A549 (cell line): ENCODE results near the gene OPA3. TPM values are rescaled to one million over a fixed set of nuclear protein-coding genes. Genes with fewer than 3 reads are reported as not detected.

Experiments used
- ATAC-seq, 2 experiments: fragments of 200-7000 bp in 1 of 2; fragments of >200 bp in 1 of 2; cut with Nextera tagmentation in 1 of 2; cut with Tn5 transposase in 1 of 2; 3 replicates each; pipeline versions ENCODE4 v1.8.0 to v1.9.1; 2018 to 2020; ENCODE audit warnings: mild to moderate bottlenecking in 1 of 2, moderate library complexity in 1 of 2
- CTCF ChIA-PET: fragments of 300-600 bp; sonication (Branson Sonifier 250); formaldehyde crosslinking; extraction: SDS; loops from one replicate; lab custom pipeline; 2021; ENCODE audit warnings: antibody characterized with exemption, inconsistent platforms; lab: Yijun Ruan, JAX
- POLR2A ChIA-PET: fragments of 350-600 bp; formaldehyde crosslinking; extraction: SDS; loops from one replicate; lab custom pipeline; 2021; ENCODE audit warnings: antibody characterized with exemption, inconsistent platforms; lab: Yijun Ruan, JAX
- DNase-seq, 2 experiments: peaks; one replicate each; pipeline versions ENCODE4 v3.0.0 to v3.0.0-alpha.2; 2011 to 2016; ENCODE audit warnings: low read depth in 1 of 2, low spot score in 1 of 2
- FAIRE-seq: peaks from 2 replicates; lab custom pipeline; 2011; peaks lifted over from hg19 to GRCh38; lab: Jason Lieb, UNC
- H3K27ac ChIP-seq, 2 experiments: fragments of >200 bp; sonication (Bioruptor Twin); formaldehyde crosslinking; 3 replicates each; pipeline ENCODE4 v1.5.1; 2016 to 2017
- H3K4me1 ChIP-seq: fragments of >200 bp; sonication (Bioruptor Twin); formaldehyde crosslinking; 3 replicates; pipeline ENCODE4 v1.6.1; 2016
- H3K4me2 ChIP-seq: fragments of >200 bp; sonication (Bioruptor Twin); formaldehyde crosslinking; 3 replicates; pipeline ENCODE4 v1.6.1; 2016
- H3K4me3 ChIP-seq: fragments of >200 bp; sonication (Bioruptor Twin); formaldehyde crosslinking; 3 replicates; pipeline ENCODE4 v1.5.1; 2016
- H3K9me3 ChIP-seq: fragments of >200 bp; sonication (Bioruptor Twin); formaldehyde crosslinking; 3 replicates; pipeline ENCODE4 v1.6.1; 2016
- ATOH8 ChIP-seq: fragments of 250-450 bp; sonication (Bioruptor Pico); IDR thresholded peaks from 2 replicates; pipeline ENCODE4 v1.5.0; 2020; ENCODE audit warnings: low read depth, mild to moderate bottlenecking, moderate library complexity
- BCL3 ChIP-seq: fragments of >200 bp; sonication (Bioruptor Twin); formaldehyde crosslinking; IDR thresholded peaks from 3 replicates; pipeline ENCODE4 v1.6.1; 2016
- CHD2 ChIP-seq: fragments of 150-350 bp; IDR thresholded peaks from 2 replicates; pipeline ENCODE4 v1.6.1; 2014; ENCODE audit warnings: low read length; ENCODE audit not compliant: partially characterized antibody
- CTCF ChIP-seq: fragments of >200 bp; sonication (Bioruptor Twin); formaldehyde crosslinking; IDR thresholded peaks from 3 replicates; pipeline ENCODE4 v1.5.1; 2016
- ESRRA ChIP-seq: fragments of 150-350 bp; IDR thresholded peaks from 2 replicates; pipeline ENCODE4 v1.6.1; 2014; ENCODE audit warnings: mild to moderate bottlenecking, low read length, borderline replicate concordance
- FOSB ChIP-seq: fragments of 250-450 bp; sonication (Bioruptor Pico); IDR thresholded peaks from 2 replicates; pipeline ENCODE4 v1.5.0; 2020; ENCODE audit warnings: mild to moderate bottlenecking, moderate library complexity
- GATA3 ChIP-seq: IDR thresholded peaks from 2 replicates; pipeline ENCODE4 v1.6.1; 2012; ENCODE audit warnings: borderline replicate concordance
- HDAC2 ChIP-seq: fragments of 200-600 bp; sonication (generic); IDR thresholded peaks from 2 replicates; pipeline ENCODE4 v1.6.1; 2016
- HEYL ChIP-seq: fragments of 250-450 bp; sonication (Bioruptor Pico); IDR thresholded peaks from 2 replicates; pipeline ENCODE4 v1.8.0; 2021; ENCODE audit warnings: mild to moderate bottlenecking, moderate library complexity
- HMGXB4 ChIP-seq: fragments of 250-450 bp; sonication (Bioruptor Pico); IDR thresholded peaks from 2 replicates; pipeline ENCODE4 v1.5.0; 2021; ENCODE audit warnings: mild to moderate bottlenecking, moderate library complexity, borderline replicate concordance
- MAFK ChIP-seq: fragments of 450-650 bp; IDR thresholded peaks from 2 replicates; pipeline ENCODE4 v1.6.1; 2014; ENCODE audit not compliant: partially characterized antibody
- MAZ ChIP-seq: fragments of 150-350 bp; IDR thresholded peaks from 2 replicates; pipeline ENCODE4 v1.6.1; 2014; ENCODE audit warnings: antibody characterized with exemption, low read depth, low read length, borderline replicate concordance
- NPAS2 ChIP-seq: fragments of 250-450 bp; sonication (Bioruptor Pico); IDR thresholded peaks from 2 replicates; pipeline ENCODE4 v1.8.0; 2022; ENCODE audit warnings: mild to moderate bottlenecking, moderate library complexity, borderline replicate concordance
- NR3C1 ChIP-seq: fragments of >200 bp; sonication (Bioruptor Twin); formaldehyde crosslinking; IDR thresholded peaks from 3 replicates; pipeline ENCODE4 v1.6.1; 2017
- PBX3 ChIP-seq: IDR thresholded peaks from 2 replicates; pipeline ENCODE4 v1.6.1; 2012
- PHF8 ChIP-seq: fragments of 200-600 bp; sonication (generic); IDR thresholded peaks from 2 replicates; pipeline ENCODE4 v1.6.1; 2016; ENCODE audit warnings: low read depth, mild to moderate bottlenecking, antibody characterized with exemption, moderate library complexity, borderline replicate concordance
- POLR2AphosphoS2 ChIP-seq: conservative IDR thresholded peaks from 2 replicates; pipeline ENCODE4 v1.6.1; 2012; ENCODE audit warnings: low read length, improper control_type of control experiment, inconsistent platforms
- RNF2 ChIP-seq: fragments of 200-600 bp; sonication (generic); IDR thresholded peaks from 2 replicates; pipeline ENCODE4 v1.6.1; 2016; ENCODE audit warnings: low read depth, mild to moderate bottlenecking, antibody characterized with exemption, moderate library complexity, borderline replicate concordance
- SREBF2 ChIP-seq: fragments of 450-650 bp; IDR thresholded peaks from 2 replicates; pipeline ENCODE4 v1.6.1; 2014; ENCODE audit warnings: mild to moderate bottlenecking, moderate library complexity
- TFCP2L1 ChIP-seq: fragments of 250-450 bp; sonication (Bioruptor Pico); IDR thresholded peaks from 2 replicates; pipeline ENCODE4 v1.5.0; 2021; ENCODE audit warnings: mild to moderate bottlenecking
- WGBS: methylation state at CpG from one replicate; pipeline ENCODE4 v1.1.6; 2017; ENCODE audit errors: missing lambda C conversion rate; 5-methylcytosine and 5-hydroxymethylcytosine counted together
- polyA plus RNA-seq, 4 experiments: library from polyadenylated mRNA; depleted of rRNA in 3 of 4; stranded (reverse); fragments of >200 nt; fragmentation: RNase III in 1 of 4; extraction: RNeasy Plus Mini Kit Qiagen cat#74134 plus additional on column Dnase treatment in 1 of 4; gene quantifications; 2 replicates in 3 of 4; 3 replicates in 1 of 4; pipeline ENCODE4 v1.2.3, GENCODE V29; 2011 to 2017

The OPA3 gene
- polyA plus RNA-seq, 2 of the 4 experiments (the other 2 are of a cell fraction) = 15.6 to 21.8 TPM

- ATAC-seq (peak; percentile 19 to 40; a peak in 4 of 6 replicates), FAIRE-seq (no peak), DNase-seq (no peak)
- Histone ChIP-seq H3K4me3 (no peak overlapping the region), H3K9me3 (no peaks in the 10 kb centered on the region), H3K4me2 (no peak overlapping the region; the same call in 2 of the 3 replicates), H3K27ac (no peak overlapping the region), H3K4me1 (peaks cover 5% of the 10 kb centered on the region)
- POLR2A ChIA-PET = interaction anchor here (1.4 kb wide), 1 partner anchor 52 kb away, joined by 3 read pairs; no protein-coding TSS in a partner anchor
- TF ChIP-seq CTCF (no peak), SREBF2 (no peak), POLR2AphosphoS2 (no peak), NPAS2 (CRISPR knock-in tag) (no peak), NR3C1 (no peak), HDAC2 (no peak), ATOH8 (CRISPR knock-in tag) (no peak), GATA3 (no peak), PHF8 (no peak), BCL3 (no peak), CHD2 (no peak), TFCP2L1 (CRISPR knock-in tag) (no peak), MAZ (no peak), HEYL (CRISPR knock-in tag) (no peak), MAFK (no peak), HMGXB4 (CRISPR knock-in tag) (no peak), ESRRA (no peak), RNF2 (no peak), FOSB (no peak), PBX3 (no peak)
- WGBS = 47% methylated on average over 15 of the region's 15 CpGs
- CTCF ChIA-PET = interaction anchor here (0.6 to 4.2 kb wide), 29 partner anchors 10 to 520 kb away, joined by 3 to 92 read pairs (median 5); partner anchors contain the start of genes EML2, MEIOSIN, QPCTL and SIX5
Observed at GRCh38 chr19:45590300-45591003, 5.8 kb upstream of the OPA3 start.
